ENCODE measurements around the gene SEPTIN11. TPM values are rescaled to one million over a fixed set of nuclear protein-coding genes. Genes with fewer than 3 reads are reported as not detected.

SEPTIN11 gene
- total RNA-seq, 4 donors from 2014 or later, result 58.8 to 354 (median 80.0) TPM

- H3K36me3 ChIP-seq, result no peaks in the 10 kb centered on the region
- no peaks in the 10 kb centered on the region for H3K27me3 ChIP-seq
- no peak for TF ChIP-seq CTCF (IDR thresholded peaks at IDR 0.05)
- no peak for TF ChIP-seq POLR2A (IDR thresholded peaks at IDR 0.05)
- no peak for DNase-seq
- no peak overlapping the region for H3K27ac ChIP-seq
- H3K4me3 ChIP-seq, result no peak overlapping the region
- H3K4me1 ChIP-seq, result peaks cover 0 to 34% (median 0%) of the 10 kb centered on the region in 4 donors
- H3K9me3 ChIP-seq, result no peaks in the 10 kb centered on the region
Observed at GRCh38 chr4:76952656-76953582, 3.4 kb downstream of the SEPTIN11 start.

DNA sequence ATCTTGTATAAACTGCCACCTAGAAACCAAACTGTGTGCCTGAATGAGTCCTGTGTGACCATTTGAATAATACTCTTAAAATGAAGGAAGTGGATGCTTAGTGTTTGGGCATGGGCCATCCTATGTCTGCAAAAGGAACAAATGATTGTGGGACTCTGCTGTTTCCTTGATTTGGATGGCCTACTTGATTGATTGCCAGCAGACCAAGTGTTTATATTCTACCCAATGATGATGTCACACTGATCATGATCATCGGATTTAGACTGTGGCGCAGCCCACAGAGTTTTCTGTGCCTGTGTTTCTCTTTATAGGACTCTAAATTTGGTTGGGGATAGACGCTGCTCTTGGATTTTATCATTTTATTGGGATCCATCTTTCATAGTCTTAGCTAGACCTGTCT, 4.4 kb downstream of the SEPTIN11 start:
- TF ChIP-seq CTCF (IDR thresholded peaks at IDR 0.05) (no peak), POLR2A (IDR thresholded peaks at IDR 0.05) (no peak)

GRCh38 chr4:76954489-76954888, 4.9 kb downstream of the SEPTIN11 start:
- no peak overlapping the region for H3K4me3 ChIP-seq
- no peaks in the 10 kb centered on the region for H3K27me3 ChIP-seq
- TF ChIP-seq POLR2A (IDR thresholded peaks at IDR 0.05) (no peak), CTCF (IDR thresholded peaks at IDR 0.05) (no peak)
- no peaks in the 10 kb centered on the region for H3K36me3 ChIP-seq
- H3K4me1 ChIP-seq, result peaks cover 0 to 32% (median 0%) of the 10 kb centered on the region in 4 donors
- no peak overlapping the region for H3K27ac ChIP-seq
- no peak for DNase-seq
- H3K9me3 ChIP-seq, result no peaks in the 10 kb centered on the region

More for the DNA sequence above, 4.4 kb downstream of the SEPTIN11 start:
- H3K4me3 ChIP-seq, result no peak overlapping the region
- no peaks in the 10 kb centered on the region for H3K9me3 ChIP-seq
- DNase-seq, result no peak
- H3K27ac ChIP-seq, result no peak overlapping the region
- no peaks in the 10 kb centered on the region for H3K36me3 ChIP-seq
- H3K4me1 ChIP-seq, result peaks cover 0 to 32% (median 0%) of the 10 kb centered on the region in 4 donors
- no peaks in the 10 kb centered on the region for H3K27me3 ChIP-seq

DNA sequence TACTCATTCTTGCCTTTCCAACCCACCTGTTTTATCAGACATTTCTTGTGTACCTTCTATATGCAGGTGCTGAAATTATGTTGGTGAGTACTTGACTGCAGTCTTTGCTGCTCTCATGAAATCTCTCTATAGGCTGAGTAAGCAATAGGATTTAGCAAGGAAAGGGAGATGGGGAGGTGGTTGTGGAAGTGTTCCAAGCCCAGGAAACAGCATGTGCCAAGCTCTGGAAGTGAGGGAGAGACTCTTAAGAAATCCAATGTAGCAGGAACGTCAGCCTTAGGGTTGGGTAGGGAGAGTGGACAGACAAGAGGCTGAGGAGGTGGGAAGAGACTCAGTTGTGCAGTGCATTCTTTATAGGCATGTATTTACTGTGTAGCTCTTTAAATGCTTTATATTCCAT, 5.6 kb downstream of the SEPTIN11 start:
- H3K9me3 ChIP-seq, result no peaks in the 10 kb centered on the region

More for the DNA sequence above, 5.6 kb downstream of the SEPTIN11 start:
- peaks cover 0 to 32% (median 0%) of the 10 kb centered on the region in 4 donors for H3K4me1 ChIP-seq
- H3K4me3 ChIP-seq, result no peak overlapping the region
- no peak for TF ChIP-seq CTCF (IDR thresholded peaks at IDR 0.05)
- TF ChIP-seq POLR2A (IDR thresholded peaks at IDR 0.05), result no peak
- no peaks in the 10 kb centered on the region for H3K27me3 ChIP-seq
- no peak for DNase-seq
- no peaks in the 10 kb centered on the region for H3K36me3 ChIP-seq
- no peak overlapping the region for H3K27ac ChIP-seq
